A172 (cell line): ENCODE data around the gene SMAD7. TPM values are rescaled to one million over a fixed set of nuclear protein-coding genes. Genes with fewer than 3 reads are reported as not detected.

Source experiments
- DNase-seq: peaks from one replicate; pipeline ENCODE4 v3.0.0-alpha.2; 2015; ENCODE audit warnings: low spot score
- total RNA-seq: library from RNA; depleted of rRNA; stranded (reverse); fragments of >200 nt; shearing (Covaris generic); gene quantifications from 2 replicates; pipeline ENCODE4 v1.2.3, GENCODE V29; 2014; rRNA removed

Gene SMAD7, protein sequence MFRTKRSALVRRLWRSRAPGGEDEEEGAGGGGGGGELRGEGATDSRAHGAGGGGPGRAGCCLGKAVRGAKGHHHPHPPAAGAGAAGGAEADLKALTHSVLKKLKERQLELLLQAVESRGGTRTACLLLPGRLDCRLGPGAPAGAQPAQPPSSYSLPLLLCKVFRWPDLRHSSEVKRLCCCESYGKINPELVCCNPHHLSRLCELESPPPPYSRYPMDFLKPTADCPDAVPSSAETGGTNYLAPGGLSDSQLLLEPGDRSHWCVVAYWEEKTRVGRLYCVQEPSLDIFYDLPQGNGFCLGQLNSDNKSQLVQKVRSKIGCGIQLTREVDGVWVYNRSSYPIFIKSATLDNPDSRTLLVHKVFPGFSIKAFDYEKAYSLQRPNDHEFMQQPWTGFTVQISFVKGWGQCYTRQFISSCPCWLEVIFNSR
- total RNA-seq: 6.2 and 8.5 TPM in 2 replicates

DNA sequence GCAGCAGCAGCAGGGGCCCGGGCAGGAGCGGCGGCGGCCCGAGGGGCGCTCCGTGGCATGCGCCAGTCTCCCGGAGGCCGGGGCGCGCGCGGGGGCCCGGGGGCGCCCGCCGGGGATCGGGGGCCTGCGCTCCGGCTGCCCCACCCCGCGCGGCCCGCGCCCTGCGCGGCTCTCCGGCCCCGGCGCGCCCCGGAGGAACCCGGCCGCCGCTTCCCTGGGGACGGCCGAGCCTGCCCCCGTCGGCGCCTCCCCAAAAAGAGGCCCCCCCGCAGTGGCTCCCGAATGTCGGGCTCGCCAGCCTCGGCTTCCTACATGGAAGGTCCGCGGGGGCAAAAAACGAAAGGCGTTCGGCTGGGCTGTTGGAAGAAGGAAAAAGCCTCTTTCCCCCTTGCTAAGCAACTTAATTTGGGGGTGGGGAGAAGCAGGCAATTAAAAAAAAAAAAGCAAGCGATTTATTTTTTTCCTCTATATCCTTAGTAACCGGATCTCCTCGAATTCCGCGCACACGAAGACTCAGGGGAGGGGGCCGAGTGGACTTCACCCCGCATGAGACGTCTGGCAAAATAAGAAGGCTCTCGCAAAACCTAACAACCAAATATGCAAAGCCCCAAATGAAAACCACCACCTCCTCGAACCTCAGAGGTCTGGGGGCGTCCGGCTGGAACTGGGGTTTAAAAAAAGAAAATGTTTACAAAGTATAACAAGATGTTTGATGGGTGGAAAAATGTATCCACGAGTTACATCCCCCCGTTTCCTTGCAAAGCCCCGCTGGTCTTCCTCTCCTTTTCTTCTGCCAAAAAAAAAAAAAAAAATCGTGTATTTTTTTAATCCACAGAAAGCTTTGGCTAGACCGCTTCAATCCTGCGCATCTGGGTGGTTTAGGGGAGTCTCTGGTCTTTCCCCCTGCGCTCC is at the start of gene SMAD7:
Gene SMAD7 (minus strand): TSS at position 430 of the 912 bp plus-strand sequence. CDS start 541 bp downstream, outside the sequence.
- no peak for DNase-seq

DNA sequence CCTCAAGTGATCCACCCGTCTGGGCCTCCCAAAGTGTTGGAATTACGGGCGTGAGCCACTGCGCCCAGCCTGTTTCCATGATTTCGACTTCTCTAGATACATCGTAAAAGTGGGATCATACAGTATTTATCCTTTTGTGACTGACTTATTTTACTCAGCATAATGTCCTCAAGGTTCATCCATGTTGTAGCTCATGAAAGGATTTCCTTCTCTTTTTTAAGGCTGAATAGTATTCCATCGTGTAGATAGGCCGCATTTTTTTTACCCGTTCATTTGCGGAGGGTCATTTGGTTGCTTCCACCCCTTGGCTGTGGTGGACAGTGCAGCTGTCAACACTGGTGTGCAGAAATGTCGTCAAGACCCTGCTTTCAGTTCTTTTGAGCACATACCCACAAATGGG is 48.8 kb upstream of the SMAD7 start:
- no peak for DNase-seq

DNA sequence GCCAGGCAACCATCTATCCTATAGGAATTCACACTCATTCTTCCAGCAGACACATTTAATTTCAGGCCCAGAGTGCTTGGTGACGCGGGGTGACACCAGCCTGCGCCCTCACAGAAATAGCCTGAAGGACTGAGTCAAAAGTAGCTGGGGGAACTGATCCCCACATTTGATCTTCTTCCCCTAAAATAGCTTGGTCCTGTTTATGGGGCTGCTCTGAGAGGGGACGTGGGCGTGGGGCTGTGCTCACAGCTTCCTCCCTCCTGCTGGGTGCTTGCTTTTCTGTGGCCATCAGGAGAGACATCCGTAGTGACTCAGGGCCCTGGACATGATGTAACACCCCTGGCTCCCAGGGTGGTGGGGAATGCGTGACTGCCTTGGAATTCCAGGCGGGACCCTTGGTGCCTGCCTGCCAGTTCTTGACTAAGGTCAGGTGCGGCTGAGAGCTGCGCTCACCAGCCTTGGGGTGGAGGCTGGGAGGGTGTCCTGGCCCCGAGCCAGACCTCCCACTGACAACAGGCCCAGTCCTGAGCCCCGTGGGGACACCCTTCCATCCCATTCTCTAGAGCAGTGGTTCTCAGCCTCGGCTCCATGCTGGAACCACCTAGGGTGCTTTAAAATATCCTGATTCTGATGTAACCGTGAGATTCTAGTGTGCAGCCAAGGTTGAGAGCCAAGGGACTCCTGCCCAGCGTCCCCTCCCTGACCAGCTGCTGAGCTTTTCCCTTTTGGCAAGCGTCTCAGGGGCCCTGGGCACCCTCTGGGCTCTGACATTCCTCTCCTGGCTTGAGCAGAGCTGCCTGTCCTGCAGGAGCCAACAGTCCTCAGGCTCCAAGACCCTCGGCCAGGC is 47.4 kb upstream of the SMAD7 start:
- peak; percentile 93 for DNase-seq

DNA sequence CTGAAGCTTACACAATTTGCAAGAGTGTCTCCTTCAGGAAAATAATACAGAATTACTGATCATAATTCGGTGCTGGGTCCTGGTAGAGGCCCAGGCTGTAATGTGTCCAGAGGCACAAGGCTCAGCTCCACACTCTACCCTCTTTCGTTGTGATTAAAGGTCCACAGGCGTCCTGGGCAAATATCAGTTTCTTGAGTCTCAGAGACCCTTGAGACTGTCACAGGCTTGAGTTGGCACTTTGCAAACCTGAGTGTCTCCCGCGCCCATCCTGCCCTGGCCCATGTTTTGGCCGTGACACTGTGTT is 46.9 kb upstream of the SMAD7 start:
- DNase-seq: no peak

DNA sequence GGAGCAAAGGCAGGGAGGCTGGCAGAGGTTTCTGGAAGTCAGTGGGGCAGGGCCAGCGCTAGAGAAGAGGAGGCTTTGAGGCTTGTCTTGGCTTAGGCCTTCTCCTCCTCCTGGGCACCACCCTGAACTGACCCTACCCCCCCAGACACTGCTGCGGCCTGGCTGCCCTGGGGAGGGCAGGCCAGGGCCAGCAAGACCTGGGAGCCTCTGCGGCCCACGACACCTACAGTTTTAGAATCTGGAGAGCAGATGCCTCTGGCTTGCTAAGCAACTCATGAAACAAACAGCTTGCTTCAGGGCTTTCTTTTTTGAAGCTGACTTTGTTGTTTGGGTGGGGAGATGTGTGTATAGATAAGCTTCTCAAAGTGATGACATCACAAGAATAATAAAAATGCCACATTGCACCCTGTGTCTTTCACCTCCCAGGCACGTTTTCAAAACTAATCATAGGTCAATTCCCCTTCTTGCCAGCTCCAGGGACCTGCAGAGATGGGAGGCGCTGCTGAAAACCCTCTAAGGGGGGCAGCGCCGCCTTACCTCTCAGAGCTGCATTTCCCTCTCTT is 46.2 kb upstream of the SMAD7 start:
- peak; percentile 61 for DNase-seq

DNA sequence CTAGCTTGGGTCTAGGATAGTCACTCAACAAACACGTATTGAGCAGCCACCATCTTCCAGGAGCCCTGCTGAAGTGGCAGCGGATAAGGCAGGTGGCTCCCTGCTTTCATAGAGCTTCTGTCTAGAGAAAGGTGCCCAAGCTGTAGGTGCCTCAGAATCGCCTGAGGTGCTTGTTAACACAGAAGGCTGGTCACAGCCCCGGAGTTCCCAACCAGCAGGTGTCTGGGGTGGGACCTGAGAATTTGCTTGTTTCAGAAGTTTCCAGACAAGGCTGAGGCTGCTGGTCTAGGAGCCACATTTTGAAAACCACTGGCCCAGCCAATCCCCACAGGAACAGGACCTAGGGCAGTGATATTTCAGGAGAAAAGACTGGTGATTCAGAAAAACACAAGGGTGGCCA is 45.3 kb upstream of the SMAD7 start:
- no peak for DNase-seq

DNA sequence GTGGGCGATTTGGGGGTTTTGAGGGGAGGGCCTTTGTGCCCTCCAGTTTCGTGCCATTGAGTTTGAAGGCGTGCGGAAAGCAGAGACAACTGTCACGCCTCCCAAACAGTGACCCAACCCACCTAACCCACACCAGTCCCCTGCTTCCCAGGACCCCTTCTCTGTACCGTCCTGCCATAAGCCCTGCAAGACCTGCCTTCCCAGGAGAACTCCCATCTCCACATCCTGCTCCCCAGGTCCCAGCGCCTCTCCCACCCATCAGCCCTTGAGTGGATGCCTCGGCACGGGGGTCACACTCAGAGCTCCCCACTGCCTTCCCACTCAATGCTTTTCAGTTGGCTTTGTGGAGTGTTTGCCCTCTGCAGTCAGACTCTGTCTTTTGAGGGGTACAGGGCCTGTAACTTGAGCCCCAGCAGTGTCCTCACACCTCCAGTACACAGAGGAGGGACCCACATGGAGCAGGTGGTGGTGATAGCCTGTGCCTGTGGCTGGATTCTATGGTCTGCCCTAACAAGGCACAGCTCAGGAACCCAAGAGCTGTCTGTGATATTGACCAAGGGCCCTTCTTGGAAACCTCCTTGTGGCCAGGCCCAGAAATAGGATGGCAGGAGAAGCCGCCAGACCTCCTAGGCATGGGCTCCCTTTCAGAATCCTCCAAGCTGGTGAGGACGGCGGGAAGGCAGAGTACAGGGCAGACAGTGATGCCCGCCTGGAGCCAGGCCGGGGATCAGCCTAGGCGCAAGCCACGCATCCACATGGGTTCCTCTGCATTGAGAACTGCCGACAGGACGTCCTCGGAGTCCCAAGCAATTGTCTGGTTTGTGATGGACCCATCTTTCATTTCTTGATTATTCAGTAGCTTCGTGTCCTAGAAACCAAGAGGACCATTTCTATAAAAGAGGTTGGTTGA is 44.4 kb upstream of the SMAD7 start:
- DNase-seq: no peak

DNA sequence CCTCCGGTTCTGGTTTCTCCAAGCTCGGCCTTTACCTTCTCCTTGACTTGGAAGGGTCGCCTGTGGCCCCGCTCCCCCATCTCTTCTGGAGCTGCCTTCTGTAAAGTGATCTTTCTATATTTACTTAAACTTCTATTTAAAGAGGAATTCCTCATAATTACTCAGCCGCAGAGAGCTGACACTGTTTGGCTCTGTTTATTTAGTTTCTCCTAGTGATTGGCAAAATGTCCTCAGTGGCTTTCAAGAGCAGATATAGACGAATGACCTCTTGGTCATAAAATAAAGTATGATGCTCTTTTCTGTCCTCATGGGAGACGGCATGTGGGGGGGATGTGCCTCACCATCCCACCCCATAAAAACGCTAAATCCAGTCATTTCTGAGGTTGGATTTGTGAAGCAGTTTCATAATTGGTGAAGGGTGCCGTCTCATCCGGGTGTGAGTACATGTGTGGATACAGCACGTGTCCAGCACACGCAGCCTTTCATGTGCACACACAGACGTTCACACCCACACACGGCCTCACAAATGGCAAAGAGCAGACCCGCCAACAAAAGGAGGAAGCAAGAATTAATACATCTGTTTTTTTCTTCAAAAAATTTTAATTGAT is 43.4 kb upstream of the SMAD7 start:
- no peak for DNase-seq

DNA sequence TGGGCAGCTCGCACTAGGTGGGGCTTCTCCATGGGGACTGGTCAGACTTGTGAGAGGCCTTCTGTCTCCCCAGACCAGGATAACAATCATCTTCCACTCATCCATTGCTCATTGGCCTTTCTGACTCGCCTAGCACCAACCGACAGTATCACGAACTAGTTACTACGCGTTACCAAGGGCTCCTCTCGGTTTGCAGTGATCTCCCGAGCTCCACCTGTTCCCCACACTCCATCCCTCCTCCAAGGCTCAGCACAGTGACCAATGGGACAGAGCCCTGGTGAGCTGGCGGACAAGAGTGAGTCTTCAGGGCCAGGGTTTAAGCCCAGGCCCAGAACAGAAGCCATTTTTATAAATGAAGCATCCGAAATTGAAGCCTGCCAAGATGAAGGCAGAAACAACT is 42.8 kb upstream of the SMAD7 start:
- DNase-seq: no peak

DNA sequence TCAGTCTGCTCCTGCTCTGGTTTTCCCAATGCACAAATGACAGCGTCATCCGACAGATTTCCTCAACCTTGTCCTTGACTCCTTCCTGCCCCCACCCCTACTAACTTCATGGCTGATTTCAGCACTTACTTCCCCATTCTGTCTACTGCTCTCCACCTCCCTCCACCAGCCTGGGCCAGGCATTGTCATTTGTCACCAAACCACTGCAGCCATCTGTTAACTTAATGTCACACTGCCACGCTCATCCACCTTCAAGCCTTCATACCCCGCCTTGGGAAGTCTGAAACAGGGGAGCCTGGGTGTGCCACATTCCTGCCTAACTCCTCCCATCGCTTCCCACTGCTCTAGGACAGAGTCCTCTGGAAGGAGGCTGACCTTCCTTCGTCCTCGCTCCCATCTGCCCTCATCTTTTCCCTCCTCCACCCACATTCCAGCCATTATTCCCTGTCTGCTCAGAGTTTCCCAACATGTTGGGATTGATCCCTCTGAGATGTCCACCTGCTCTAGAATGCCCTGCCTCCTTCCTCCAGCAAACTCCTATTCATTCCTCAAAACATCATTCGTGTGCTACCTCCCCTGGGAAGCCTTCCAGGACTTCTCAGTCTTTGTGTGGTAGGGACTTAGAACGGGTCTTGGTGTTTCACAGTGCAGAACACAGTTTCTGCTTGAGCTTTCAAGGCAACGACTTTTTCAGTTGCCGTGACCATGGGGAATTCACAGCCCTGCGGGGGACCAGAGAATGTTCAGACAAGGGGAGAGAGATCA is 42.2 kb upstream of the SMAD7 start:
- no peak for DNase-seq

DNA sequence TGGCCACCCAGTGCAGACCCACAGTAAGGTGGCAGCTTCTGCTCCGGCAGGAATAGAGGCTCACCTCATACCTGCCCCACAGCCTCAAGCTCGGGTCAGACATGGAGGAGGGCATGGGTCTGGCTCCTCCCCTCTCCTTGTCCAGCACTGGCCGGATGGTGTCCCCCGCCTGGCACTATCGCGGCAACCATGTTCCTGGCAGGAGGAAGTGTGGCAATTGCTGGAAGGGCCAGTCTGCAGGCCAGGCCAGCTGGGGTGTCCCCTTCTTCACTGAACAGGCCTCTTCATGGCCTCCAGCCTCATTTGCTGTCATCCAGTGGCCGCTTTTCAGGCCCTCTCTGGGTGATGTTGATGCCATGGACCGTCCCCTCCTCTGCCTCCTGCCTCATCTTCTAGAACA is 41.4 kb upstream of the SMAD7 start:
- no peak for DNase-seq

DNA sequence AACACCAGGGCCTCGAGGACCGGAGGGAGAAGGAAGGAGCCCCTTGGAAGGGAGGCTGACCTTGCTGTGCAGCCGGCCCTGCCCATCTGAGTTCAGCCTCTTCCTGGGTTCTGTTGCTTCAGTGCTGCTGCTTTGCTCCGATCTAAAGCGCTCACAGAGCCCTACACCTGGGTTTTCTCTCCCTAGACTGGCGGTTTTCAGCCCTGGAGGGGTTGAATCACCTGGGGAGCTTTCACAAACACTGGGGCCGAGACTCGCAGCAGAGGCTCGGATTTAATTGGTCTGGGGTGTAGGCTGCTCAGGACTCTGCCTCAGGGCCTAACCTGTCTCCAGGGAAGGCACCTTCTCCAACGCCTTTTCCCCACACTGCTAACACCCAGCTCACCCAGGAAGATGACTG is 40.9 kb upstream of the SMAD7 start:
- DNase-seq: no peak

DNA sequence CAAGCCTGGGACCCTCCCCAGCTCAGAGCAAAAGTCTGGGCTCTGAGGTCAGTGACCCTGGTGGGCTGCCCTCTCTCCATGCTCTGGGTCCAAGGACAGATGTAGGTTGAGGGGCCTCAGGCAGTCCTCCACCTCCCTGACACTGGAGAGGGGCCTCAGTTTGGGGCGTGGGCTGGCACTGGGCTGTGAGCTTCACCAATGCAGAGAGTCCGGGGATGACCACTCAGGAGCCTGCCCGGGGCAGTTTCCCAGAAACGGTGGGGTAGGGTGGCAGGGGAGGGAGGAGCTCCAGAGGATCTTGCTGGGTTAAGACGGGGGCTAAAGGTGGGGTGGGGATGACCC is 40.5 kb upstream of the SMAD7 start:
- no peak for DNase-seq

DNA sequence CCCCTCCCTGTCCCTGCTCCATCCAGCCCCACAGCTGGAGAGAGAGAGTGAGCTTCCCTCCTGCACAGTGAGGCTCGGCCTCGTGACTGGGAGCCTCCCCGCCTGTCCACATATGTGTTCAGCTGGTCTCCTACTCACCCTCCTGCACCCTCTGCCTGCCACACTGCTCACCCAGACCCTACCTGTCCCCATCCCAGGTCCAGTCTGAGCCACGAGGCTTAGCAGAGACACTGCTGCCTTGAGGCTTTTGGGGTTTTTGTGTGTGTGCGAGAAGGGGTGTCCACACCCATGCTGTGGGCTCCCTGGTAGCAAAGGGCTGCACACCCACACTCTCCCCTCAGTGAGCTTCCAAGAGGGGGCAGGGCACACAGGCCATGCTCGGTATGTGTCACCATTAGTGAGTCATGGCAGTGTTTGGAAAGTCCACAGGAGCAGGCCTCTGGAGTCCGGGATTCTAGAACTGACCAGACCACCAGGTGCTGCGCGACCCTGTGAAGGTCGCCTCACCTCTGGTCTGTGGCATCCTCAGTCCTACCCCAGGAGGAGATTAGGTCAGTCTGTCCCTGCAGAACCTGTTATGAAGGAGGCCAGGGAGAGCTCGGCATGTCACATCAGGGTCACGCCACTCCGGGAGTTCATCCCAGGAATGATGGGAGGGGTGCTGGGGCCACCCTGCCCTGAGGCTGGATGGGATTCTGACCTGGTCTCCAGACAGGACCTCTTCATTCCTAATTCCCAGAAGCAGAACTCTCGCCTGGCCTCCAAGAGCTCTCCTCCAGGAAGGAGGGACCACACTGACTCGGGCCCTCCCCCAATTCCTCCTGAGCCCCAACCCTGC is 39.9 kb upstream of the SMAD7 start:
- DNase-seq: peak; percentile 53

DNA sequence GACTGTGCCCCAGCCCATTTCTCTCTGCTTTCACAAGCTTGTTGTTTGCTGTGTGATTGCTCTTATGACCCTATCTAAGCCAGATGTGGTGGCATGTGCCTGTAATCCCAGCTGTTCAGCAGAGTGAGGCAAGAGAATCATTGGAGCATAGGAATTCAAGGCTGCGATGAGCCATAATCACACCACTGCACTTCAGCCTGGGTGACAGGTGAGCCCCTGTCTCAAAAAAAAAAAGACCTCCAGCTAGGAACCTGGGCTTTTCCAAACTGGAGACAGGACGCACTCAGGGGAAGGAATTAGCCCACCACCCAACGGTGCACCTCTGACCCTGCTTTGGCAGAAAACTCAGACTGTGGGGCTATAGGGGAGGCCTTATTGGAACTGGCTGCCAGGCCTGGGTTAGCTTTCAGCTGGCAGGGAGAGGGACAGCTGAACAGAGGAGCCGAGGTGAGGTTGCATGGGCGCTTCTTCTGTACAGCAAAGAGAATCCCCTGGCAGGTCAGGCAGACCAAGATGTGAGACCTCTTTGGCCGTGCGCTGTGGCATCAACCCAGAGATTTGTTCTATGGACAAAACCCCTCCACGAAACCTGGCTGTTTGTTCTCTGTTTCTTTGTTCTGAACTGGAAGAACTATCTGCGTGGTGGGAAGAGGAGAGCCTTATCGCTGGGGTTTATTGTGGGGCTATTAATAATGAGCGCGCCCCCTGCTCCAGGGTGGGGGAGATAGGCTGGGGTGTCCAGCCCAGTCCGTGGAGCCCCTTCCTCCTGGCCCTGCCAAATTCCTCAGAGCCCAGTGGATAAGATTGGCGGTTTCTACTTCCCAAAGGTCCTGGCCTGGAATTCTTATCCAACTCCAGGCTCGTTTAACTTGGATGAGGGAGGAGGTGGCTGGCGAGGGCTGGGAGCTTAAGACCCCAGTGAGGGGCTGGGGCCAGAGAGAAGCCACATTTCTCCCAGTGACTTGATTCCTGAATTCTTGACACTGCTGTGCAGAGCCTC is 38.8 kb upstream of the SMAD7 start:
- DNase-seq: no peak

DNA sequence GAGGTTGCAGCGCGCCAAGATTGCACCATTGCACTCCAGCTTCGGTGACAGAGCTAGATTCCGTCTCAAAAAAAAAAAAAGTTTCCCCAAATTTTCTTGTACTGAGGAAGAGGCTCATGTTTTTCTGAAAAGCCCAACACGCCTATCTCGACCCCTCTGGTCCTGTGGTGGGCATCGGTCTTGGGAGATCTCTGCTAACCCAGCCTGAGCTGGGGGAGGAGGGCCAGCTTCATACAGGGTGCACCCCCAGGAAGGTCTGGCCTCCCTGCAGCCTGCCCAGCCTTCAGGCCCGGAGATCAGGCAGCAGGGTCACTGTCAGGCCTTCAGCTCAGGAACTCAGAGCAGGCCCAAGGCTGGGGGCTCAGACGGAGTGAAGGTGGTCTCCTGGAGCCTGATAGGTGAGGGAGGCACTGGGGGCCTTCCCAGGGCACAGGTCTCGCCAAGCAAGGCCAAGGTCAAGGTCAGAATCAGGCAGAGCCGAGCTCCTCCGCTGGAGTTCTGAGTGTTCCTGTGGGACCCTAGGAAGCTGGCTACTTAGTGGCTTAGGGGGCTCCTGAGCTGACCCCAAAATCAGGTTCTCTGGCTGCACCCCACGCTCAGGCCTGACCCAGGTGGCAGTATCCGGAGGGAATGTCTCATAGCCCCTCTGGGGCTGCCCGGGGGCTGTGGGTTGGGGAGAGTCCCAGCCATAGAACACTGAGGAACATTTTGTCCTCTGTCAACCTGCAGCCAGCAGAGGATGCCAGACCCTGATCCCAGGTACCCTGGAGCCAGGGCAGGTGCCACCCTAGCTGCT is 37.9 kb upstream of the SMAD7 start:
- no peak for DNase-seq

DNA sequence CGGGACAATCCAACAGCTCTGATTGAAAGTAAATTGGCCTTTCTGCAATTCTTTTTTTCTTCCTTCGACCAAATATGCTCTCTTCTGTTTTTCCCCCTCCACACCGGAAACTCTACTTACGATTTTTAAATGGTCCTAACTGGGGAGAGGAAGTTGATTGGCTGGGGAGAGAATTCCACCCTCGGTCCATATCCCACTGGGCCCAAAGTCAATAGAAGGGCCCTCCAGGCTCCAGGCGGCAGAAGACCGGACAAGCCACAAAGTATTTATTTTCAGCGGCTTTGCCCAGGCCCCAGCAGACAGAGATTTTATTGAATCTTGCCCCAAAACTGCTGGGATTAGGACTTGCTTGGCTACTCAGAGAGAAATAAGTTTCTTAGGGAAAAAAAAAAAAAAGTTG is 37.1 kb upstream of the SMAD7 start:
- no peak for DNase-seq
